T-cell (primary cell): ENCODE results near the gene TMF1. TPM values are rescaled to one million over a fixed set of nuclear protein-coding genes. Genes with fewer than 3 reads are reported as not detected.

ENCODE experiments used
- ATAC-seq, 4 experiments: fragments of 200-7000 bp in 3 of 4; fragments of 150-1000 bp in 1 of 4; cut with Tn5 transposase; replicated peaks in 1 of 4; 1 replicate in 3 of 4; 2 replicates in 1 of 4; pipeline ENCODE4 v1.10.0; 2021; ENCODE audit warnings: moderate library complexity in 3 of 4, mild to moderate bottlenecking in 2 of 4, moderate number of reproducible peaks in 1 of 4
- CTCF ChIA-PET, 2 donors: fragments of 300-600 bp; sonication (Branson Sonifier 250); formaldehyde crosslinking; loops; one replicate each; lab custom pipeline; 2022; ENCODE audit warnings: antibody characterized with exemption in 2 of 2; lab: Charles Lee
- POLR2A ChIA-PET, 2 donors: fragments of 300-600 bp; sonication (Branson Sonifier 250); formaldehyde crosslinking; loops; one replicate each; lab custom pipeline; 2022; ENCODE audit warnings: antibody characterized with exemption in 2 of 2; lab: Charles Lee
- DNase-seq, 35 experiments: peaks; one replicate each; pipeline versions ENCODE4 v3.0.0 to v3.0.0-alpha.2; 2013 to 2023
- H3K27ac ChIP-seq: one replicate; pipeline ENCODE4 v1.5.1; 2013; ENCODE audit warnings: low read length
- H3K27me3 ChIP-seq, 2 experiments: replicated peaks in 1 of 2; 1 replicate in 1 of 2; 2 replicates in 1 of 2; pipeline versions ENCODE4 v1.6.1 to v1.7.0; 2013; ENCODE audit warnings: low read length in 1 of 2, mixed read lengths in 1 of 2; ENCODE audit not compliant: control insufficient read depth in 2 of 2, insufficient read depth in 2 of 2; ENCODE audit errors: extremely low read depth in 1 of 2
- H3K36me3 ChIP-seq, 2 donors: 1 replicate in 1 of 2; 2 replicates in 1 of 2; pipeline versions ENCODE4 v1.6.1 to v1.7.0; 2013; ENCODE audit warnings: low read length in 1 of 2; ENCODE audit not compliant: control insufficient read depth in 2 of 2, insufficient read depth in 1 of 2; ENCODE audit errors: extremely low read depth in 1 of 2
- H3K4me1 ChIP-seq, 2 experiments: 1 replicate in 1 of 2; 2 replicates in 1 of 2; pipeline versions ENCODE4 v1.6.1 to v1.7.0; 2013; ENCODE audit warnings: low read length in 2 of 2, mixed read lengths in 1 of 2; ENCODE audit not compliant: insufficient read depth in 2 of 2, control insufficient read depth in 1 of 2; ENCODE audit errors: extremely low read depth in 1 of 2
- H3K4me3 ChIP-seq, 2 donors: 1 replicate in 1 of 2; 2 replicates in 1 of 2; pipeline versions ENCODE4 v1.5.1 to v1.7.0; 2013; ENCODE audit warnings: mild to moderate bottlenecking in 2 of 2, low read length in 1 of 2, moderate library complexity in 1 of 2; ENCODE audit not compliant: control insufficient read depth in 1 of 2; ENCODE audit errors: extremely low read depth in 1 of 2
- H3K9me3 ChIP-seq: 2 replicates; pipeline ENCODE4 v1.7.0; 2013
- H3K27ac Mint-ChIP-seq, 2 donors: one replicate each; pipeline ENCODE4 v1.8.0; 2020 to 2021; ENCODE audit warnings: mild to moderate bottlenecking in 2 of 2, mixed read lengths in 2 of 2
- H3K27me3 Mint-ChIP-seq, 2 donors: one replicate each; pipeline ENCODE4 v1.8.0; 2021 to 2022; ENCODE audit warnings: mixed read lengths in 2 of 2
- H3K36me3 Mint-ChIP-seq: one replicate; pipeline ENCODE4 v1.8.0; 2021; ENCODE audit warnings: mixed read lengths
- H3K4me1 Mint-ChIP-seq, 3 donors: one replicate each; pipeline ENCODE4 v1.8.0; 2020 to 2022; ENCODE audit warnings: mixed read lengths in 3 of 3, mild to moderate bottlenecking in 1 of 3
- H3K4me3 Mint-ChIP-seq, 3 donors: one replicate each; pipeline ENCODE4 v1.8.0; 2020 to 2022; ENCODE audit warnings: mild to moderate bottlenecking in 3 of 3, mixed read lengths in 3 of 3, moderate library complexity in 3 of 3
- H3K9me3 Mint-ChIP-seq, 3 donors: one replicate each; pipeline ENCODE4 v1.8.0; 2020 to 2022; ENCODE audit warnings: mixed read lengths in 3 of 3
- WGBS: methylation state at CpG from one replicate; pipeline ENCODE4 v1.1.5; 2013; ENCODE audit warnings: missing lambda C conversion rate; ENCODE audit not compliant: insufficient coverage; 5-methylcytosine and 5-hydroxymethylcytosine counted together
- total RNA-seq, 35 experiments: library from RNA in 6 of 35; stranded (reverse) in 6 of 35; fragments of 120-200 nt in 1 of 35; gene quantifications; one replicate each; pipeline versions ENCODE4 v1.2.1 to v1.2.4 and lab custom pipeline; 2013 to 2026

Gene TMF1
- total RNA-seq, 5 donors from 2014 or later (not counting 1 experiment from before 2014, with no cell fraction given), result 39.9 to 80.4 (median 46.1) TPM

GRCh38 chr3:69009559-69010410 lies 42.3 kb downstream of the TMF1 start:
- CTCF ChIA-PET, result no interaction called here
- Mint-ChIP-seq H3K27me3 (no peaks in the 10 kb centered on the region), H3K4me1 (peaks cover 22 to 30% (median 27%) of the 10 kb centered on the region in 3 donors)

GRCh38 chr3:69008980-69009379 lies 43.2 kb downstream of the TMF1 start:
- no peak for DNase-seq
- H3K4me3 Mint-ChIP-seq, result no peak overlapping the region
- Histone ChIP-seq H3K27ac (no peak overlapping the region), H3K27me3 (no peaks in the 10 kb centered on the region), H3K4me1 (peaks cover under 1 to 17% of the 10 kb centered on the region in 2 experiments), H3K9me3 (no peaks in the 10 kb centered on the region), H3K4me3 (no peak overlapping the region), H3K36me3 (peaks cover 0 to 20% of the 10 kb centered on the region in 2 donors)
- WGBS, result no CpG with 5 or more reads among the region's 2 CpGs
- no peaks in the 10 kb centered on the region for H3K9me3 Mint-ChIP-seq
- ChIA-PET CTCF (no interaction called here), POLR2A (no interaction called here)
- peaks cover 14 to 25% (median 21%) of the 10 kb centered on the region in 3 donors for H3K4me1 Mint-ChIP-seq
- peaks cover 27% of the 10 kb centered on the region for H3K36me3 Mint-ChIP-seq
- H3K27ac Mint-ChIP-seq, result peak overlapping the region in 1 of 2 donors; percentile 7
- no peaks in the 10 kb centered on the region for H3K27me3 Mint-ChIP-seq
- ATAC-seq, result no peak

More at GRCh38 chr3:69009559-69010410, 42.3 kb downstream of the TMF1 start:
- Histone ChIP-seq H3K27me3 (no peaks in the 10 kb centered on the region), H3K9me3 (no peaks in the 10 kb centered on the region), H3K4me1 (peaks cover 3 to 23% of the 10 kb centered on the region in 2 experiments), H3K36me3 (peaks cover 0 to 17% of the 10 kb centered on the region in 2 donors), H3K4me3 (no peak overlapping the region), H3K27ac (no peak overlapping the region)
- ATAC-seq, result no peak
- Mint-ChIP-seq H3K27ac (peak overlapping the region; percentile 5 to 17), H3K4me3 (no peak overlapping the region), H3K36me3 (peaks cover 21% of the 10 kb centered on the region), H3K9me3 (no peaks in the 10 kb centered on the region)
- POLR2A ChIA-PET, result no interaction called here
- WGBS, result 90% methylated on average over 2 of the region's 3 CpGs
- DNase-seq, result no peak

GRCh38 chr3:69005791-69006482 lies 46.2 kb downstream of the TMF1 start:
- H3K27ac Mint-ChIP-seq, result no peak overlapping the region
- peaks cover 1 to 9% (median 4%) of the 10 kb centered on the region in 3 donors for H3K4me1 Mint-ChIP-seq
- WGBS, result no CpG with 5 or more reads among the region's 5 CpGs
- Histone ChIP-seq H3K9me3 (no peaks in the 10 kb centered on the region), H3K27me3 (no peaks in the 10 kb centered on the region), H3K4me1 (no peaks in the 10 kb centered on the region), H3K4me3 (no peak overlapping the region), H3K27ac (no peak overlapping the region), H3K36me3 (peaks cover 0 to 27% of the 10 kb centered on the region in 2 donors)
- no peaks in the 10 kb centered on the region for H3K9me3 Mint-ChIP-seq
- CTCF ChIA-PET, result interaction anchor here in 1 of 2 donors (1.2 kb wide), 1 partner anchor 356 kb away, joined by 3 read pairs; no protein-coding TSS in a partner anchor
- no peaks in the 10 kb centered on the region for H3K27me3 Mint-ChIP-seq
- DNase-seq (no peak), ATAC-seq (no peak)
- POLR2A ChIA-PET, result interaction anchor here in 1 of 2 donors (0.5 to 0.6 kb wide), 2 partner anchors 227 to 666 kb away, joined by 3 to 7 read pairs; no protein-coding TSS in a partner anchor
- H3K4me3 Mint-ChIP-seq, result no peak overlapping the region
- H3K36me3 Mint-ChIP-seq, result peaks cover 49% of the 10 kb centered on the region

- peaks cover 53% of the 10 kb centered on the region for H3K36me3 Mint-ChIP-seq
- peaks cover 0 to 27% of the 10 kb centered on the region in 2 donors for H3K36me3 ChIP-seq
- CTCF ChIA-PET, result interaction anchor here in 1 of 2 donors (1.2 kb wide), 1 partner anchor 356 kb away, joined by 3 read pairs; no protein-coding TSS in a partner anchor
Measured at GRCh38 chr3:69005071-69005790, 46.9 kb downstream of the TMF1 start.

GRCh38 chr3:69004138-69004537 lies 48.0 kb downstream of the TMF1 start:
- Mint-ChIP-seq H3K27me3 (no peaks in the 10 kb centered on the region), H3K4me3 (no peak overlapping the region), H3K4me1 (peaks cover 0 to 4% (median 0%) of the 10 kb centered on the region in 3 donors), H3K36me3 (peaks cover 55% of the 10 kb centered on the region), H3K27ac (no peak overlapping the region), H3K9me3 (no peaks in the 10 kb centered on the region)
- Histone ChIP-seq H3K4me1 (no peaks in the 10 kb centered on the region), H3K27me3 (no peaks in the 10 kb centered on the region), H3K9me3 (no peaks in the 10 kb centered on the region), H3K36me3 (peaks cover 0 to 30% of the 10 kb centered on the region in 2 donors), H3K27ac (no peak overlapping the region), H3K4me3 (no peak overlapping the region)
- 100% methylated on average over 8 of the region's 9 CpGs for WGBS
- ChIA-PET POLR2A (no interaction called here), CTCF (interaction anchor here in 1 of 2 donors (0.6 kb wide), 1 partner anchor 10 kb away, joined by 4 read pairs; the partner anchor contains the start of gene EOGT)
- no peak for ATAC-seq
- DNase-seq, result no peak

More at GRCh38 chr3:69005071-69005790, 46.9 kb downstream of the TMF1 start:
- H3K4me1 ChIP-seq, result no peaks in the 10 kb centered on the region
- no peak overlapping the region for H3K27ac Mint-ChIP-seq
- 97% methylated on average over 4 of the region's 6 CpGs for WGBS
- no peaks in the 10 kb centered on the region for H3K9me3 ChIP-seq
- H3K27me3 ChIP-seq, result no peaks in the 10 kb centered on the region
- no peak overlapping the region for H3K27ac ChIP-seq
- DNase-seq (no peak), ATAC-seq (no peak)
- POLR2A ChIA-PET, result interaction anchor here in 1 of 2 donors (0.5 to 0.6 kb wide), 2 partner anchors 227 to 665 kb away, joined by 3 to 7 read pairs; no protein-coding TSS in a partner anchor
- no peaks in the 10 kb centered on the region for H3K27me3 Mint-ChIP-seq
- H3K4me3 ChIP-seq, result no peak overlapping the region
- peaks cover 0 to 4% (median 3%) of the 10 kb centered on the region in 3 donors for H3K4me1 Mint-ChIP-seq
- no peak overlapping the region for H3K4me3 Mint-ChIP-seq
- no peaks in the 10 kb centered on the region for H3K9me3 Mint-ChIP-seq
